GM19395 (cell line): ENCODE measurements around the gene C19orf73.

Experiments
- ATAC-seq: cut with Tn5 transposase; IDR thresholded peaks from one replicate; pipeline ENCODE4 v1.9.1; 2021; ENCODE audit warnings: mild to moderate bottlenecking, moderate library complexity; ENCODE audit not compliant: unreplicated experiment

C19orf73 gene

DNA sequence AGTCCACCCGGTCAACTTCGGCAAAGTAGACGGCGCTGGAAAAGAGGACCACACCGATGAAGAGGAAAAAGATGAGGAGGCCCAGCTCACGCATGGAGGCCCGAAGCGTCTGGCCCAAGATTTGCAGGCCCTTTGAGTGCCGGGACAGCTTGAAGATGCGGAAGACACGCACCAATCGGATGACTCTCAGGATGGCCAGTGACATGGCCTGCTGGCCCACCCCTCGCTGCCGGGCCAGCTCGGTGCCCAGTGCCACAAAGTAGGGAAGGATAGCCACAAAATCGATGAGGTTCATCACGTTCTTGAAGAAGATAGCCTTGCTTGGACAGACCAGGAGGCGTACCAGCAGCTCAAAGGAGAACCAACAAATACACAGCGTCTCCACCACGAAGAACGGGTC lies 48.5 kb downstream of the C19orf73 start:
- ATAC-seq = no peak

- ATAC-seq = no peak
Observed at GRCh38 chr19:49069026-49069425, 49.9 kb downstream of the C19orf73 start.
